Keratinocyte (primary cell): Measurements from ENCODE around the gene DPY19L1. TPM values are rescaled to one million over a fixed set of nuclear protein-coding genes. Genes with fewer than 3 reads are reported as not detected.

ENCODE experiments used
- DNase-seq: peaks from one replicate; pipeline ENCODE4 v3.0.0-alpha.2; 2011; ENCODE audit warnings: low read depth, missing footprints, low spot score
- FAIRE-seq: peaks from 2 replicates; lab custom pipeline; 2011; peaks lifted over from hg19 to GRCh38; lab: Jason Lieb, UNC
- H2AFZ ChIP-seq: 2 replicates; pipeline ENCODE4 v1.6.0; 2012; ENCODE audit warnings: low read length, control low read depth, inconsistent platforms; ENCODE audit not compliant: control insufficient read depth
- H3K27ac ChIP-seq: 2 replicates; pipeline ENCODE4 v1.5.1; 2011; ENCODE audit warnings: low read length; ENCODE audit not compliant: control insufficient read depth, insufficient read depth
- H3K27me3 ChIP-seq: 3 replicates; pipeline ENCODE4 v1.6.0; 2011; ENCODE audit warnings: low read length; ENCODE audit not compliant: control insufficient read depth, insufficient read depth; ENCODE audit errors: extremely low read depth
- H3K36me3 ChIP-seq, 2 experiments: 2 replicates in 1 of 2; 3 replicates in 1 of 2; pipeline ENCODE4 v1.5.1; 2011; ENCODE audit warnings: low read length in 2 of 2, mild to moderate bottlenecking in 1 of 2; ENCODE audit not compliant: control insufficient read depth in 2 of 2, insufficient read depth in 2 of 2; ENCODE audit errors: extremely low read depth in 1 of 2
- H3K4me1 ChIP-seq: 3 replicates; pipeline ENCODE4 v1.5.1; 2011; ENCODE audit warnings: low read length; ENCODE audit not compliant: control insufficient read depth, insufficient read depth; ENCODE audit errors: extremely low read depth
- H3K4me2 ChIP-seq: 3 replicates; pipeline ENCODE4 v1.6.0; 2011; ENCODE audit warnings: low read depth, low read length; ENCODE audit not compliant: control insufficient read depth, insufficient read depth; ENCODE audit errors: extremely low read depth
- H3K4me3 ChIP-seq, 3 experiments: fragments of 200-600 bp in 1 of 3; sonication (generic) in 1 of 3; 2 replicates in 2 of 3; 3 replicates in 1 of 3; pipeline ENCODE4 v1.5.1; 2011 to 2016; ENCODE audit warnings: low read length in 3 of 3, mild to moderate bottlenecking in 3 of 3, control low read depth in 2 of 3, inconsistent platforms in 1 of 3, low read depth in 1 of 3, mixed read lengths in 1 of 3, mixed run types in 1 of 3, moderate library complexity in 1 of 3; ENCODE audit not compliant: control insufficient read depth in 2 of 3, insufficient read depth in 2 of 3; ENCODE audit errors: extremely low read depth in 1 of 3
- H3K79me2 ChIP-seq: 2 replicates; pipeline ENCODE4 v1.6.0; 2012; ENCODE audit warnings: low read length; ENCODE audit not compliant: control insufficient read depth, insufficient read depth
- H3K9ac ChIP-seq: 3 replicates; pipeline ENCODE4 v1.6.0; 2011; ENCODE audit warnings: low read length; ENCODE audit not compliant: control insufficient read depth, insufficient read depth; ENCODE audit errors: extremely low read depth
- H3K9me1 ChIP-seq: 3 replicates; pipeline ENCODE4 v1.6.0; 2011; ENCODE audit warnings: low read length; ENCODE audit not compliant: control insufficient read depth, insufficient read depth; ENCODE audit errors: extremely low read depth
- H3K9me3 ChIP-seq: 2 replicates; pipeline ENCODE4 v1.5.1; 2012; ENCODE audit warnings: low read depth, low read length; ENCODE audit not compliant: control insufficient read depth
- H4K20me1 ChIP-seq: 3 replicates; pipeline ENCODE4 v1.6.0; 2011; ENCODE audit warnings: low read length; ENCODE audit not compliant: control insufficient read depth, insufficient read depth; ENCODE audit errors: extremely low read depth
- EZH2 ChIP-seq: IDR thresholded peaks from one replicate; pipeline ENCODE4 v1.6.1; 2012; ENCODE audit warnings: inconsistent platforms, mild to moderate bottlenecking, low read length, moderate library complexity
- dilution Hi-C: fragments of 300-500 bp; cut with MboI; formaldehyde crosslinking; loops from one replicate; pipeline ENCODE4 v1.7.0; 2020; ENCODE audit warnings: low sequenced_read_pairs; ENCODE audit not compliant: extremely low pct_ligation_motif_present
- polyA plus RNA-seq, 5 experiments: library from polyadenylated mRNA; depleted of rRNA in 3 of 5; stranded (reverse) in 3 of 5; stranded (forward) in 1 of 5; unstranded in 1 of 5; fragments of >200 nt; gene quantifications; 1 replicate in 1 of 5; 2 replicates in 3 of 5; 3 replicates in 1 of 5; pipeline versions ENCODE4 v1.2.1 to v1.2.3, GENCODE V29; 2011 to 2012; ENCODE audit warnings: missing spikeins in 2 of 5, low read depth in 1 of 5, low replicate concordance in 1 of 5
- TF ChIP-seq, protein P1 (sequence below), 3 experiments: IDR thresholded peaks in 1 of 3; conservative IDR thresholded peaks in 1 of 3; optimal IDR thresholded peaks in 1 of 3; 2 replicates in 2 of 3; 3 replicates in 1 of 3; pipeline versions ENCODE3 to v1.5.1; 2011; ENCODE audit warnings: low read length in 3 of 3, mild to moderate bottlenecking in 3 of 3, moderate library complexity in 2 of 3, control low read depth in 1 of 3, inconsistent platforms in 1 of 3; ENCODE audit not compliant: insufficient read depth in 2 of 3; ENCODE audit errors: extremely low read depth in 1 of 3

The DPY19L1 gene
- polyA plus RNA-seq, 1 donor (not counting 4 experiments of a cell fraction or from before 2014, with no cell fraction given): 29.2 TPM

DNA sequence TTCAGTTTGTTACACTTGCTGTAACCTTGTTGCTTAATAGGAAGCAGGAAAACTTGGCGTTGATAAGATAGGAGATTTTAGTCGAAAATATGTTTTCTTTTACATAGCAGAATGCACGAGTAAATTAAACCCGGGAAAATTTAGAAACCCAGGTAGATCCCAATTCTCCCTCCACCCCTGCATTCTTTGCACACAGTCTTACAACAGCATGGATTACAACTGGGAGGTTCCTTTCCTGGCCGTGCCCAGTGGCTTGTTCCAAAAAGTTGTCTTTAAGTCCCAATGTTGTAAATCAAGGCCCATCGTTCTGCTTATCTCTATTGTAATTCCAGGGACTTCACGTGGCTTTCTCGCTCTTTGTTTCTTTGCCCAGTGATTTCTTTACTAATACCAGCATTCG, 1.1 kb upstream of the DPY19L1 start:
- peak overlapping the region; percentile 93 for H2AFZ ChIP-seq
- H3K79me2 ChIP-seq: peaks cover 20% of the 10 kb centered on the region
- peaks cover 25% of the 10 kb centered on the region for H3K4me1 ChIP-seq
- H3K27me3 ChIP-seq: no peaks in the 10 kb centered on the region
- peak overlapping the region; percentile 17 for H3K27ac ChIP-seq
- H3K4me3 ChIP-seq: peak overlapping the region; percentile 49 to 78 (median 67)
- TF ChIP-seq EZH2: no peak
- no peaks in the 10 kb centered on the region for H3K9me3 ChIP-seq
- dilution Hi-C loops: no loop called here
- peak overlapping the region; percentile 95 for H3K4me2 ChIP-seq
- H3K9me1 ChIP-seq: no peaks in the 10 kb centered on the region
- DNase-seq (no peak), FAIRE-seq (no peak)
- no peaks in the 10 kb centered on the region for H4K20me1 ChIP-seq
- H3K36me3 ChIP-seq: no peaks in the 10 kb centered on the region
- no peak overlapping the region for H3K9ac ChIP-seq

- Histone ChIP-seq H3K27me3 (no peaks in the 10 kb centered on the region), H3K36me3 (no peaks in the 10 kb centered on the region), H3K4me2 (peak overlapping the region; percentile 95), H3K9me3 (no peaks in the 10 kb centered on the region), H3K9ac (peak overlapping the region; percentile 70), H3K9me1 (no peaks in the 10 kb centered on the region), H3K4me1 (peaks cover 25% of the 10 kb centered on the region), H2AFZ (peak overlapping the region; percentile 93), H3K4me3 (peak overlapping the region; percentile 54 to 78 (median 67)), H3K79me2 (peaks cover 24% of the 10 kb centered on the region), H4K20me1 (no peaks in the 10 kb centered on the region), H3K27ac (peak overlapping the region; percentile 17)
- TF ChIP-seq EZH2: no peak
- TF ChIP-seq, protein P1, sequence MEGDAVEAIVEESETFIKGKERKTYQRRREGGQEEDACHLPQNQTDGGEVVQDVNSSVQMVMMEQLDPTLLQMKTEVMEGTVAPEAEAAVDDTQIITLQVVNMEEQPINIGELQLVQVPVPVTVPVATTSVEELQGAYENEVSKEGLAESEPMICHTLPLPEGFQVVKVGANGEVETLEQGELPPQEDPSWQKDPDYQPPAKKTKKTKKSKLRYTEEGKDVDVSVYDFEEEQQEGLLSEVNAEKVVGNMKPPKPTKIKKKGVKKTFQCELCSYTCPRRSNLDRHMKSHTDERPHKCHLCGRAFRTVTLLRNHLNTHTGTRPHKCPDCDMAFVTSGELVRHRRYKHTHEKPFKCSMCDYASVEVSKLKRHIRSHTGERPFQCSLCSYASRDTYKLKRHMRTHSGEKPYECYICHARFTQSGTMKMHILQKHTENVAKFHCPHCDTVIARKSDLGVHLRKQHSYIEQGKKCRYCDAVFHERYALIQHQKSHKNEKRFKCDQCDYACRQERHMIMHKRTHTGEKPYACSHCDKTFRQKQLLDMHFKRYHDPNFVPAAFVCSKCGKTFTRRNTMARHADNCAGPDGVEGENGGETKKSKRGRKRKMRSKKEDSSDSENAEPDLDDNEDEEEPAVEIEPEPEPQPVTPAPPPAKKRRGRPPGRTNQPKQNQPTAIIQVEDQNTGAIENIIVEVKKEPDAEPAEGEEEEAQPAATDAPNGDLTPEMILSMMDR (optimal IDR thresholded peaks at IDR 0.05 in 1 of 3, IDR thresholded peaks at IDR 0.05 in 1 of 3, conservative IDR thresholded peaks at IDR 0.05 in 1 of 3; ENCODE audit: extremely low read depth in 1 of 3, insufficient read depth in 2 of 3, low read length in 3 of 3): peak; percentile 62 to 94 (median 69)
- DNase-seq (no peak), FAIRE-seq (no peak)
- dilution Hi-C loops: no loop called here
Observed at GRCh38 chr7:35037526-35038341, 449 bp upstream of the DPY19L1 start.
